Peyer's patch (tissue), 4 donors: ENCODE data around the gene KCNJ10. TPM values are rescaled to one million over a fixed set of nuclear protein-coding genes. Genes with fewer than 3 reads are reported as not detected.

Experiments used
- DNase-seq, 3 donors: peaks; one replicate each; pipeline ENCODE4 v3.0.0-alpha.2; 2017 to 2019
- H3K27ac ChIP-seq, 4 donors: fragments of 200-600 bp; sonication (generic); one replicate each; pipeline ENCODE4 v1.5.1; 2016 to 2019
- H3K27me3 ChIP-seq, 2 donors: fragments of 200-600 bp; sonication (generic); one replicate each; pipeline ENCODE4 v1.5.1; 2019
- H3K36me3 ChIP-seq, 3 donors: fragments of 200-600 bp; sonication (generic); one replicate each; pipeline ENCODE4 v1.5.1; 2016 to 2019
- H3K4me1 ChIP-seq, 4 donors: fragments of 200-600 bp; sonication (generic); one replicate each; pipeline ENCODE4 v1.5.1; 2016 to 2019
- H3K4me3 ChIP-seq, 4 donors: fragments of 200-600 bp; sonication (generic); 1 replicate in 3 of 4; 2 replicates in 1 of 4; pipeline ENCODE4 v1.5.1; 2016 to 2019; ENCODE audit warnings: mild to moderate bottlenecking in 1 of 4
- H3K9me3 ChIP-seq, 4 donors: fragments of 200-600 bp; sonication (generic); one replicate each; pipeline ENCODE4 v1.5.1; 2016 to 2019; ENCODE audit warnings: mild to moderate bottlenecking in 1 of 4
- CTCF ChIP-seq, 6 experiments: fragments of 450-650 bp in 4 of 6; fragments of 200-600 bp in 2 of 6; sonication (generic) in 1 of 6; IDR thresholded peaks; one replicate each; pipeline ENCODE4 v1.5.1; 2017 to 2019; ENCODE audit warnings: antibody characterized with exemption in 6 of 6, mild to moderate bottlenecking in 3 of 6, moderate library complexity in 1 of 6
- POLR2A ChIP-seq, 2 donors: fragments of 450-650 bp; IDR thresholded peaks; one replicate each; pipeline ENCODE4 v1.5.1; 2017; ENCODE audit warnings: antibody characterized with exemption in 2 of 2, mild to moderate bottlenecking in 2 of 2, moderate library complexity in 2 of 2
- total RNA-seq, 4 donors: library from RNA; depleted of rRNA; stranded (reverse); fragments of >200 nt; gene quantifications; one replicate each; pipeline ENCODE4 v1.1.0, GENCODE V29; 2016

KCNJ10 gene
- total RNA-seq, 4 donors from 2014 or later: not detected

GRCh38 chr1:160082487-160082886 is 12.5 kb upstream of the KCNJ10 start:
- Histone ChIP-seq H3K4me3 (no peak overlapping the region), H3K9me3 (no peaks in the 10 kb centered on the region), H3K27me3 (peaks cover 0 to 15% of the 10 kb centered on the region in 2 donors), H3K4me1 (peaks cover 0 to 7% (median 3%) of the 10 kb centered on the region in 4 donors), H3K27ac (no peak overlapping the region), H3K36me3 (no peaks in the 10 kb centered on the region)
- DNase-seq: no peak
- TF ChIP-seq CTCF (IDR thresholded peaks at IDR 0.05): no peak
- no peak for TF ChIP-seq POLR2A (IDR thresholded peaks at IDR 0.05)

- H3K27me3 ChIP-seq: peaks cover 0 to 15% of the 10 kb centered on the region in 2 donors
- no peaks in the 10 kb centered on the region for H3K36me3 ChIP-seq
- no peak within 1 kb of the TSS for H3K4me3 ChIP-seq
- H3K27ac ChIP-seq: no peak within 1 kb of the TSS
- H3K9me3 ChIP-seq: no peaks in the 10 kb centered on the region
- peaks cover 0 to 7% (median 3%) of the 10 kb centered on the region in 4 donors for H3K4me1 ChIP-seq
- peak in 1 of 3 donors; percentile 36 for DNase-seq
- TF ChIP-seq CTCF (IDR thresholded peaks at IDR 0.05): no peak
- TF ChIP-seq POLR2A (IDR thresholded peaks at IDR 0.05): no peak
Observed at GRCh38 chr1:160081261-160081936, 11.4 kb upstream of the KCNJ10 start, which contains the start of gene KCNJ9. TSS of gene KCNJ9 (plus strand) at chr1:160081538. CDS start at chr1:160084031, 2,493 bp downstream.

GRCh38 chr1:160080381-160081100 is 10.6 kb upstream of the KCNJ10 start:
- Histone ChIP-seq H3K27me3 (peaks cover 0 to 15% of the 10 kb centered on the region in 2 donors), H3K36me3 (no peaks in the 10 kb centered on the region), H3K4me1 (peaks cover 0 to 7% (median 3%) of the 10 kb centered on the region in 4 donors), H3K27ac (no peak overlapping the region), H3K4me3 (no peak overlapping the region), H3K9me3 (no peaks in the 10 kb centered on the region)
- TF ChIP-seq POLR2A (IDR thresholded peaks at IDR 0.05) (no peak), CTCF (IDR thresholded peaks at IDR 0.05) (no peak)
- no peak for DNase-seq

- Histone ChIP-seq H3K9me3 (no peaks in the 10 kb centered on the region), H3K4me1 (peaks cover 0 to 7% (median 3%) of the 10 kb centered on the region in 4 donors), H3K27me3 (peaks cover 0 to 15% of the 10 kb centered on the region in 2 donors), H3K27ac (no peak overlapping the region), H3K4me3 (no peak overlapping the region), H3K36me3 (no peaks in the 10 kb centered on the region)
- TF ChIP-seq CTCF (IDR thresholded peaks at IDR 0.05): no peak
- TF ChIP-seq POLR2A (IDR thresholded peaks at IDR 0.05): no peak
- DNase-seq: no peak
Observed at GRCh38 chr1:160079448-160079847, 9.5 kb upstream of the KCNJ10 start.

- peak; percentile 30 to 71 (median 71) for DNase-seq
- Histone ChIP-seq H3K36me3 (no peaks in the 10 kb centered on the region), H3K9me3 (no peaks in the 10 kb centered on the region), H3K4me1 (peaks cover 0 to 2% (median under 1%) of the 10 kb centered on the region in 4 donors), H3K27me3 (peaks cover 0 to 15% of the 10 kb centered on the region in 2 donors), H3K4me3 (no peak overlapping the region), H3K27ac (no peak overlapping the region)
- peak in 5 of 6 experiments; percentile 38 to 64 (median 60) for TF ChIP-seq CTCF (IDR thresholded peaks at IDR 0.05)
- TF ChIP-seq POLR2A (IDR thresholded peaks at IDR 0.05): no peak
Observed at GRCh38 chr1:160078512-160079195, 8.7 kb upstream of the KCNJ10 start.
